Measurements from ENCODE around the gene ARMC9.

GRCh38 chr2:231296401-231296974 is 98.1 kb downstream of the ARMC9 start:
- no peak for TF ChIP-seq CTCF (IDR thresholded peaks at IDR 0.05; ENCODE audit: poor library complexity)
- TF ChIP-seq EZH2phosphoT487 (IDR thresholded peaks at IDR 0.05; ENCODE audit: low read depth, severe bottlenecking, unreplicated experiment): no peak
- TF ChIP-seq EZH2 (IDR thresholded peaks at IDR 0.05; ENCODE audit: borderline replicate concordance): no peak
